Measurements from ENCODE around the gene PPL. TPM values are rescaled to one million over a fixed set of nuclear protein-coding genes. Genes with fewer than 3 reads are reported as not detected.
"Not testable (repeated sequence)": the region's sequence is repeated elsewhere in the genome, so short reads cannot be mapped to it uniquely, and the experiment has no call there.

PPL gene
- polyA plus RNA-seq, 1 donor, result 1.7 TPM

DNA sequence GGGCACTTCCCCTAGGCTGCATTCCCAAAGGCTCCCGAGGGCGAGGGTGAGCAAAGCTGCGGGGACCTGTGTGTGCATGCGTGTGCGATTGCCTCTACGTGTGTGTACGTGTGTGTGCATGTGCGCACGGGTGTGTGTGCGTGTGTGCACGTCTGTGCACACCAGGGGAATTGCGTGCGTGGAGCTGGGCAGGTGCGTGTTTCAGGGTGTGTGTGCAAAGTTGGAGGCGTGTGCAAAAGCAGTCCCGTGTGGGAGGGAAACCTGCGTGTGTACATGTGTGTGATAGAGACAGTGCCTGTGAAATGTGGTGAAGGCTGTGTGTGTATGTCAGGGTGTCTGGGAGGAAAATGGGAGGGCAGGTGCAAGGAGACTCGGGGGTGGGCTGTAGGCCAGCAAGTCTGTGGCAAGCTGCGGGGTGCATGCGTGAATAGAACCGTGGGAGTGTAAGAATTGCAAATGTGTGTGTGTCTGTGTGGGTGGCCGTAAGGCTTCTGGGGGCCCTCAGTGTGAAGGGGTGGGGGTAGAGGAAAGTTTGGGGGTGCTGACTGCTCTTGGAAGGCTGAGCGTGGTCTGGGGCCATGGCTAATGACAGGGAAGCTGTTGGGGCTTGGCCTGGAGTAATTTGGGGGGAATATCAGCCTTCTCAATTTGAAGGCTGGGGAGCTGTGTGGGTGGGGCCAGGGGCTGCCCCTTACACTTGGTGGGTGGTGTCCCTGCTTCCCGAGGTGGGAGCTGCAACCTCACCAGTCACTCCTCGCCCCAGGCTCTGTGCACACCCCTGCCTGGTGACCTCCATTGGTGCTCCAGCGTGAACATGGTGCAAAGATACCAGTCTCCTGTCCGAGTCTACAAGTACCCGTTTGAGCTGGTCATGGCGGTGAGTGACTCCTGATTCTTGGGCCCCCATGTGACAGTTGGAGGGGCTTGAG lies 21.8 kb upstream of the PPL start:
- DNase-seq, result no peak

DNA sequence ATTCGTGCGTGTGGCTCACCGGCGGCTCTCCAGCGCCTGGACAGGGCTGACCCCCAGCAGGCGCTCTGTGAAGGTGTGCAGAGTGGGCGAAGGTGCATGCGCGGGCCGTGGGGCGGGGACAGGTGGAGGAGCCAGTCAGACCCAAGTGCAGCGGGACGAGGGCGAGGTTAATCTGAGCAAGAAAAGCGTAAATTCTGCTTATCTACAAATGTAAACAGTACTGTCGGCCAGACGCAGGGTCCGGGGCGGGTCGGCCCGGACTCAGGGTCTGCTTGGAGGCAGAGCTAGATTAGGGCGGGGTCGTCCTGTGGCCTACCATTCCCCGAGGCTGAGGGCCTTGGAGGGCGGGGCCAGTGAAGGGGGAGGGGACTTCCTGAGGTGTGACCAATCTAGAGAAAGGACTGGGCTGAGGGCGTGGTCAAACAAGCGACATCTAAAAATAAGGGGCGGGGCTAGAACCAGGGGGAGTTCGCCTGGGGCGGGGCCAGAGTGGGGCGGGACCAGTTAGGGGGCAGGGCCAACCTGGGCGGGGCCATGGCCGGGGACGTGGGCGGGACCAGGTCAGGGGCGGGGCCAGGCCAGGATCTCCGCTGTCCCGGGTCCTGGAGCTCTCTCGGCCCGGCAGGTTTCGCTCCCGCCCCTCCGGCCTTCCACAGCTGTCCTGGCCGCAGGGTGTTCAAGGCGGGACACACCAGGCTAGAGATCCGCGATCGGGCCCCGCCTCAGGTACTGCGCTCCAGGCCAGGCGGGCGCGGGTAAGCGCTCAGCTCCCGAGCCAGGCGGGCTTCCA lies 21.0 kb upstream of the PPL start, which contains the start of gene SEC14L5:
Gene SEC14L5 (plus strand): TSS at position 611 of the 790 bp plus-strand sequence. CDS start 994 bp downstream, outside the sequence.
- peak; percentile 83 for DNase-seq

DNA sequence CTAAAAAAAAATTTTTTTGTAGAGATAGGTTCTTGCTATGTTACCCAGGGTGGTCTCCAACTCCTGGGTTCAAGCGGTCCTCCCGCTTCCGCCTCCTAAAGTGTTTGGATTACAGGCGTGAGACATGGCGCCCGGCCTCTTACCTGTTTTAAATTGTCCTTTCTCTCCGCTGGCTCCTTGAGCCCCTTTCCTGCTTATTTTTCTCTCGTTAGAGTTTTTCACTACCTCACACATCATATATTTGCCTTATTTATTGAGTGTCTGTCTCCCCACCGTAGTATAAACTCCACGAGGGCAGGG lies 20.4 kb upstream of the PPL start:
- no peak for DNase-seq

DNA sequence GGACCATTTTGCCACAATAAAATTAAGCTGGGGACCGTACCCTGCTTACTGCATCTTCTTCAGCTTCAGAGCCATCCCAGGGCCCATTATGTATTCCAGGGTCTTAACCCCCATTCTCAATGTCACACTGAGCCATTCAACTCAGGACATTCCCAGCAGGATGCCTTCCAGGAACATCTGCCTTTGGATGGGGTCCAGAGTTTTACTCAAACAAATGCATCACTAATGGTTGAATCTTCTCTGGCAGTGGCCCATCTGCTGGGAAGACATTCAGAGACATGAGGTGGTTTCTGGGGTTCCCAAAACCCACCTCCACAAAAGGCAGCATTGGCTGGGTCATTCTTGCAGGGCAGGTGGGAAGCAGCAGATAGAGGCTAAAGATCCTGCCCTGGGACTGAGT lies 17.8 kb upstream of the PPL start:
- DNase-seq, result no peak

DNA sequence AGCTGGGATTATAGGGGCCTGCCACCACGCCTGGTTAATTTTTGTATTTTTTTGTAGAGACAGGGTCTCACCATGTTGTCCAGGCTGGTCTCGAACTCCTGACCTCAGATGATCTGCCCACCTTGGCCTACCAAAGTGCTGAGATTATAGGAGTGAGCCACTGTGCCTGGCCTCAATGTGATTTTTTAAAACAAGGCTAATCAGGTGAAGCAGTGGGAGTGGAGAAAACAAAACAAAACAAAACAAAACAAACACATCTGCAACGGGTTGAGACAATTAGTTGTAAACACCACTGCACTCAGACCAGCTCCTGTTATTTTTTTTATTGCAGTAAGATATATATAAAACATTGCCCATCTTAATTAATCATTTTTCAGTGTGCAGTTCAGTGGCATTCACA lies 14.6 kb upstream of the PPL start:
- DNase-seq, result not testable (repeated sequence)

DNA sequence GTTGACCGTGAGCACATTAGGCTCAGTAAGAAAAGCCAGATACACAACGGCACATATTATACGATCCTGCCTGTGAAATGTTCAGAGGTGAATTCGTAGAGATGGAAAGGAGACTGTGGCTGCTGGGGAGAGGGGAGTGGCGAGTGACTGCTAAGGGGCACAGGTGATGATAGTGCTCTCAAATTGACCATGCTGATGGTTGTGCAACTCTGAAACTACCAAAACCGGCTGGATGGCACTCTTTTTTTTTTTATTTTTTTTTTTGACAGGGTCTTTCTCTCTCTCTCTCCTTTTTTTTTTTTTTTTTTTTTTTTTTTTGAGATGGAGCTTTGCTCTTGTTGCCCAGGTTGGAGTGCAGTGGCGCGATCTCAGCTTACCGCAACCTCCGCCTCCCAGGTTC lies 13.0 kb upstream of the PPL start:
- DNase-seq, result no peak

DNA sequence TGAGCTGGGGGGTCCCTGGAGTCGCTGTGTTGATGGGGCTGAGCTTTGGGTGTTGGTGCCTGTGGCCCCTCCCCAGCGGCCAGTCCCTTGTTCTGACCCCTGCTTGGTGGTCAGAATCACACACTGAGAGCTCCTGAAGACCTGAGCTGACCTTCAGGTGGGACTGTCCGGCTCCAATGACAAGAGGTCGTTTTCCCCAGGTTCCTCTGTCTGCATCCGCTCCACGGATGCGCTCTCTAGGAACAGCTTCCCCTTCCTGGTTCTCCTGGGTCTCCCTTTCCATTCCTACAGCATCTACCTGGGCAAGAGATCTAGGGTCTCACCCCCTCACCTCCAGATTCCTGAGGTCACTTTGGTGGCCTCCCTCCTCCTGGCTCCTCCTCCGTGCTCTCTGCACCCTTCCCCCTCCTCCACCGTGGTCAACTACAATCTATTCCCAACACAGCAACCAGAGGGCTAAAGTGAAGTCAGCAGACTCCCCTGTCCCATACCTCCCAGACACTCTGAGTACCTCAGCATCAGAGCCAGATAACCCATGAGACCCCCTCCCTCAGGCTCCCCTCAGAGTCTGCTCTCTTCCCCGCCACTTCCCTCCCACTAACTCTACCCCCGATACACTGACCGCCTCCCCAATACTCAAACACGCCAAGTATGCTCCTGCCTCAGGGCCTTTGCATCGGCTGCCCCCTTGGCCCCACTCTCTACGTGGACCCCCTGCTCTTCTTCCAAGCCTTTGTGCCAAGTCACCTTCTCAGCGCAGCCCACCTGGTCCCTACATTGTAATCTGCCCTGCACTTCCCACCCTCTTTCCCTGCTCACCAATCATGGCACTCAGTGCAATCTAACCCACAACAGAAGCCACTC lies 12.2 kb upstream of the PPL start:
- DNase-seq, result no peak

DNA sequence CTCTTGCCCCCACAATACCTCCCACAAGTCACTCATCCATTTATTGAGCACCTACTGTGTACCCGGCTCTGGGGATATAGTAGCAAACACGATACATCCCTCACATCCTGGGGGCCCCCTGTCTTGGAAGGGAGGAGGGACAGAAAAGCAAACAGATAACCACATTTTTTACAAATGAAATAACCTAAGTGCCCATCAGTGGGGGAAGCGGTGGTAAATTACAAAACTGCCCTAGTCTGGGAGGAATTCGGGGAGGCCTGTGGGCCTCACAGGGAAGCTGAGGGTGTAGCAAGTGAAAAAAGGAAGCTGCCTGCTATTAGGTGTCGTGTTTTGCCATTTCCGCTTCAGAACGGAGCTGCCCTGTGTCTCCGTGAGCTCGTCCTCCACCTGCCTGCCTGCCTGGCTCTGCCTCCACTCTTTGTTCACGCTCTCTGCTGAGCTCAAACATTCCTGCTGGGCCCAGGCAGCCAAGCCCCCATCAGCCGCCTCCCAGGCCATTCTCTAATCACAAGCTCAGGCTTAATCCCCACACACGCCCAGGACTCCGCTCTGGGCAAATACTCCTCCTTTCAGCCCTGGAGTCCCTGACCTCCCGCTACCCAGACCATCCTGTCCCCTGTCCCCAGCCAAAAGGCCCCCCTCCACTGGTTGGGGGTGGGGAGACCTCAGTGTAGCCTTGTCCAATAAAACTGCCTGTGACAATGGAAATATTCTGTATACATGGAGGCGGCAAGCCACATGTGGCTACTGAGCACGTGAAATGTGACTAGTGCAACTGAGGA lies 11.0 kb upstream of the PPL start:
- no peak for DNase-seq

DNA sequence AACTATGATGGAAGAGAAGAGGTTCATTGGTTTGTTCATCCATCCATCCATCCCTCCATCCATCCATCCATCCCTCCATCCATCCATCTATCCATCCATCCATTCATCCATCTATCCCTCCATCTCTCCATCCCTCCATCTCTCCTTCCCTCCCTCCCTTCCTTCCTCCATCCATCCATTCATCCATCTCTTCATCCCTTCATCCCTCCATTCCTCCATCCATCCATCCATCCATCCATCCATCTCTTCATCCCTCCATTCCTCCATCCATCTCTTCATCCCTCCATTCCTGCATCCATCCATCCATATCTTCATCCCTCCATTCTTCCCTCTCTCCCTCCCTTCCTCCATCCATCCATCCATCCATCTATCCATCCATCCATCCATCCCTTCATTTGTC lies 10.0 kb upstream of the PPL start:
- DNase-seq, result no peak

DNA sequence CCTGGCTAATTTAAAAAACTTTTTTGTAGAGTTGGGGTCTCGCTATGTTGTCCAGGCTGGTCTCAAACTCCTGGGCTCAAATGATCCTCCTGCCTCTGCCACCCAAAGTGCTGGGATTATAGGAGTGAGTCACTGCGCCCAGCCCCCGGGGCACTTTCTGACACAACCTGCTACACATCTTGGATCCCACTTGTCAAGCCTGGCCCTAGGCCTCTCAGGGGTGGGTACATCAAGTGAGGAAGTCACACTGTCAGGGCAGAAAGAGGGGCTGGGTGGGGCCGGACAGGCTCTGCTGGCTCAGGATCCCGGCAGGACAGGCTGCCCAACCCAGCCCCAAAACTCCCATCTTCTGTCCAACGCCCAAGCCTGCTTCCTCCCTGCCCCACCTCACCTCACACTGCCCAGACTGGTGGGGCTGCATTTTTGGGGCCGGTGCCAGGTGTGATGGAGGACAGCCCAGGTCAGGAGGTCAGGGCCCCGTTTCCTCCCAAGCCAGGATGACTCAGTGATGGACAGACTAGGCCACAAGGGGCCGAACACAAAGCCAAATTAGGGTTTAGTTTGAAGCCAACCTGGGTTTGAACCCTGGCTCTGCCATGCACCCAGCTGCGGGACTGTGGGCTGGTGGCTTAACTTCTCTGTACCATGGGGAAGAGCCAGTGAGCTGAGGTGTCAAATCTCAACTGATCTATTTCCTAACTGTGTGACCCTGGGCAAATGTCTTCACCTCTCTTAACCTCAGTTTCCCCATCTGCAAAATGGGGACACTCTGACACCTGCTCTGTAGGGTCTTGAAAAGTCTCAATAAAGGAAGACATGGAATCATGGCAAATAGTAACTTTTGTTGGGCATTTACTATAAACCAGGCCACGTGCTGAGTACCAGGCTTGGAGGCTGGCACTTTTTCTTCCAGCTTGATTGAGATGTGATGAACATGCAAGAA lies 8.9 kb upstream of the PPL start:
- DNase-seq, result no peak

DNA sequence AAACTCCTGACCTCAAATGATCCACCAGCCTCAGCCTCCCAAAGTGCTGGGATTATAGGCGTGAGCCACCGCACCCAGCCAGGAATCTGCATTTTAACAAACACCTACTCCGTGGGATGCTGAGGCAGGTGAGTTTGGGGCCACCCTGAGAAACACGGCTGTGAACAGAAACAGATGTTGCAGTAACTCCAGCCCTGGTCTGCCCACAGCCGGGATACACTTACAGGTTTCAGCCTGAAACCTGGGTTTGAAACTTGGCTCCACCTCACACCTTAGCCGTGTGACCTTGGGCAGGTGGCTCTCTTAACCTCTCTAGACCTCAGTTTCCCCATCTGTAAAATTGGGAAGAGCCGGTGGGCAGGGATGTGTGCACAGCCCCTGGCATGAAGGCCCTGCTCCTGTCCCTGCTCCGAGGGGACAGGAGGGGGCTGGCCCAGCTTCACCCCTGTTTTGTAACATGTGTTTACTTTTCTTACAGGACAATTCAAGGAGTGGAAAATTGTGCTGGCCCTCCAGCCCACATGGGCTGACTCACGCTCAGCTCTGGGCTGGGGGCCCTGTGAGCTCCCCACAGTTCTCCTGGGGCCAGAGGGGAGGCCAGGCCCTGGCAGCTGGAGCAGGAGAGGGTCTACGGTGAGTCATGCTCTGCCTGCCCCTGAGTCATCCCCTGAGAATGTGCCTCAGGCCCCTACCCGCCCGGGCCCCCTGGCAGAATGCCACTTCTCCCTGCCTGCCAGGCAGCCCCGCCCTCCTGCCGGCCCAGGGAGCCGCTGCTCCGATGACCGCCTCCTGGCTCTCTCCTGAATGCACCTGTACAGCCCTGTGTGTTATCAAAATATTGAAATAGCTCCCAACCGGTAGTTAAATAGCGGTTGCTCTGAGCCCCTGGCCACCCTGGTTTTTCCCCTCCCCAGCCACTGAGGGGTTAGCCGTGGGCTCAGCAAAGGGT lies 7.7 kb upstream of the PPL start:
- peak; percentile 82 for DNase-seq

DNA sequence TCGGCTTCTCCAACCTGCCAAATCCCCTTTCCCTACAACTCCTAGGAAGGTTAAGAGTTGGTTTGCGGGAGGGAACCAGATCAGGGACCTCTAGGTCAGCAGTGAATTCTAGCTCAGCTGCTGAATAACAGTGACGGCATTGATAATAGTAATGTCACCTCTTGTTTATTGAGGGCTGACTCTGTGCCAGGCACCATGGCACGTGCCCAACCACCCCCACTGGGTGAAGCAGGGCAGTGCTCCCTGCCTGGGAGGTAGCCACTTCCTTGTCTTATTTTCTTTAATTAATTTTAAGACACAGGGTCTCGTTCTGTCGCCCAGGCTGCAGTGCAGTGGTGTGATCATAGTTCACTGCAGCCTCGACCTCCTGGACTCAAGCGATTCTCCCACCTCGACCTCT lies 5.5 kb upstream of the PPL start:
- no peak for DNase-seq

DNA sequence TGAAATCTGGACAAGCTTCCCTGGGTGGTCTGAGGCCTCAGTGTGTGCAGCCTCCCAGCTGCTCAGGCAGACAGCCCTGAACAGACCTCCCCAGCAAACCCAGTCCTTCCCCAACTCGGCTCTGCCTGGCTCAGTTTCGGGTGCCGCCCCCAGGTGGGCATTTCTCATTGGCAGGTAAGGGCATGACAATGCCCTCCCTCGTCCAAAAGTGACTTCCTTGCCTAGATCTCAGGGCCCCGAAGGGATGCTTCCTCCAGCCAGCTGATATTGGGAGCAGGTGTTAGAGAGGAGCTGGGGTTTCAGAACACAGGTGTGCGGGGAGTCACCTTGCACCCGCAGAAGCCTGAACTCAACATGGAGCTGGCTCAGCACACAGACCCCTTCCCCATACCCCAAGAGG lies 3.8 kb upstream of the PPL start:
- no peak for DNase-seq

DNA sequence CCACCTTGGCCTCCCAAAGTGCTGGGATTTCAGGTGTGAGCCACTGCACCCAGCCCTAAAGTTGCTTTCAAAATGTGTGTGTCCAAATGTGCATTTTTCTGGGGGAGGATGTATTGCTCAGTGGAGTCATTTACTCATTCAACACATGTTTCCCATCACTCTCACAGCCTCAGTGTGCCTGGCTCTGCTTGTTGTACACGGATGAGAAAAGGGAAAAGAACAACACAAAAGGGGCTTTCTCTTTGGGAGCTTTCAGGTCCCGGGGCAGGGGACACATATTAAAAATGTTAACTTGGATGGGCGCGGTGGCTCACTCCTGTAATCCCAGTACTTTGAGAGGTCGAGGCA lies 1.7 kb upstream of the PPL start:
- DNase-seq, result no peak

DNA sequence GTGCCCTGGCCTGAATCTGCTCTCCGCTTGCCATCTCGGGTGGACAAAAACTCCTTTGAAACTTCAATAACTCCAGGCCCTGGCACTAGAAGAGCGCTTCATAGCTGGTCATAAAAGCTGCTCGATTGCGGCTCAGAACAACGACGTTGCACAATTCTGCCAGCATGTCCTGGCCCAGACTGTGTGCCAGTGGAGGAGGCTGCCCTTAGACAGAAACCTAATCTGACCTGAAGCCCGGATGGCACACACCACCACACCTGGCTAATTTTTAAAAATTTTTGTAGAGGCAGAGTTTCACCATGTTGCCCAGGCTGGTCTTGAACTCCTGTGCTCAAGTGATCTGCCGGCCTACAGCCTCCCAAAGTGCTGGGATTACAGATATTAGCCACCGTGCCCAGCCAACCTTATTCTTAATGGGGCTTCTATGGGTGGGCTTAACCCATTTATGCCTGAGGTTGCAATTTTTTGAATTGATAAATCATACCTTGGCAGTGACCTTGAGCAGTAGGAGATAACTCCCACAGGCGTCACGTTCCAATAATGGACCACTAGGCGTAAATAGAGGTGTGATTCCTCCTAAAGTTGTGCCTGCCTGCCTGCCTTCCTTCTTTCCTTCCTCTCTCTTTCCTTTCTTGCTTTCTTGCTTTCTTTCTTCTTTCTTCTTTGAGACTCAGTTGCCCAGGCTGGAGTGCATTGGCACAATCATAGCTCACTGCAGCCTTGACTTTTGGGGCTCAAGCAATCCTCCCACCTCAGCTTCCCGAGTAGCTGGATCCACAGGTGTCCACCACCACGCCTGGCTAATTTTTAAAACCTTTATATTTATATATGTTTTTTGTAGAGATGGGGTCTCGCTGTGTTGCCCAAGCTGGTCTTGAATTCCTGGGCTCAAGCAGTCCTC lies 1.1 kb upstream of the PPL start:
- DNase-seq, result no peak

DNA sequence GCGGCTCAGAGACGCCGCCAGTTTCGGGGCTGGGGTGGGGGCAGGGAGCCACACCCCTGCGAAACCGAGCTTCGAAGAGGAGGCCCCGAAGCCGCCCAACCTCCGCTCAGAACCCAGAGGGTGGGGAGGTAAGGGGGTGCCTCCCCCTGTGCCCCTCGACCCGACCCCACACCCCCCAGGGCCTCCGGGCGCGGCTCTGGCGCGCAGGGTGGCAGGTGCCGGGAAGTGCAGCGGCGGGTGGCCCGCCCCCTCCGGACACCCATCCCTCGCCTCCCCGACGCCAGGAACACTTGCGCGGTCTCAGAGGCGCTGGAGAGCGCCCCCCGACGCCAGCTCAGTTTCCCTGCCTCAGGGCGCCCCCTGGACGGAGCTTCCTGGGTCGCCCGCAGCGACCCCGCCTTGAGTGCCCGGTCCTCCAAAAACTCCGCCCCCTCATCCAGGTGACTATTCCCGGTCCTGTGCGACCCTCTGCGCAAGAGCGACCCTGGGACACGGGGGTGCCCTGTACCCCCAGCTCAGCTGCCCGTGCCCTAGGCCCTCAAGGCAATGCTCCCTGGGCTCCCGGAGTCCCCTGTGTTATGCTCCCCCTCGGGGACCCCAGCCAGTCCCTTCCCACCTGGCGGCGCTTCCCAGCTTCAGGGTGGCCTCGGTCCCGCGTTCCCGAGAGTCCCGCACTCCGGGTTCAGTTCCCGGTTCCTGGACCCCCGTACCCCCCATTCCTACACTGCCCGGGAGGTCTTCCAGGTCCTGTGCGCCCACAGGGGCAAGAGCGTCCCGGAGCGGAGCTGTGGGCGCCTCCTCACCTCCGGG lies 562 bp downstream of the PPL start:
- no peak for DNase-seq

DNA sequence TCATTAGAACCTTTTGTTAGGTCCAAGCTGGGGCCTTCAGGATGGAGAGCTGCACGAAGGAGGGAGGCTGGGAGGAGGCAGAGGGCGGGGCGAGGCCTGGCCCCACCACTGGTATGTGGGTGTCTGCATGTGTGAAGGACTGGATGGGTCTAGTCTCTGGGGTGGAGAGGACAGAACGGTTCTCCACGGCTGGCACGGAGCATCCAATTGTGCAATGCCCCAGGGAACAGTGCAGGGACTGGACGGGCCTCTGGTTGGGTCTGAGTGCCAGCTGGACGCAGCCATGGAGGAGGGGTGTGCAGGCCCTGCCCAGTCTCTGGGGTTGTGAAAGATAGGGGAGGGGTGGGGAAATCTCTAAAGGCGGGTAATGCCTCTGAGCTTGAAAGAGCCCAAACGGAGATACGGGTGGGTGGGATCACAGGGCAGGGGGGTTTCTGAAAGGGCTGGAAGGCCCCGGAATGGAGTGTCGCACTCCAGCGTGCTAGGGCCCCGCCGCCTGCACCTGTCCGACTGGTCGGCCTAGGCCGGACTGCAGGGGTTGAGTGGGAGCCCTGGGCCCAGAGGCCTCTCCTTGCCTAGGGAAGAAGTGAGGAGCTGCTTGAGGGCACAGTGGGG lies 1.6 kb downstream of the PPL start:
- DNase-seq, result no peak

All from hindlimb muscle (tissue), 1 donor.